HAP-1 (cell line): ENCODE measurements around the gene RPS6KB2.
"Not testable (repeated sequence)": the region's sequence is repeated elsewhere in the genome, so short reads cannot be mapped to it uniquely, and the experiment has no call there.

ENCODE experiments used
- DNase-seq, 2 experiments: peaks; one replicate each; pipeline ENCODE4 v3.0.0-alpha.2; 2016 to 2020; ENCODE audit warnings: low spot score in 2 of 2
- H3K27me3 ChIP-seq: fragments of 250-450 bp; sonication (Bioruptor Pico); 2 replicates; pipeline ENCODE4 v1.5.1; 2020; ENCODE audit warnings: low read depth, mild to moderate bottlenecking, moderate library complexity
- H3K36me3 ChIP-seq: fragments of 250-450 bp; sonication (Bioruptor Pico); replicated peaks from 2 replicates; pipeline ENCODE4 v1.5.1; 2020; ENCODE audit warnings: mild to moderate bottlenecking
- H3K4me1 ChIP-seq: fragments of 250-450 bp; sonication (Bioruptor Pico); 2 replicates; pipeline ENCODE4 v1.5.1; 2020; ENCODE audit warnings: mild to moderate bottlenecking
- H3K4me3 ChIP-seq: fragments of 250-450 bp; sonication (Bioruptor Pico); 2 replicates; pipeline ENCODE4 v1.5.1; 2020; ENCODE audit warnings: mild to moderate bottlenecking, moderate library complexity
- H3K9me3 ChIP-seq: fragments of 250-450 bp; sonication (Bioruptor Pico); 2 replicates; pipeline ENCODE4 v1.5.1; 2020; ENCODE audit warnings: mild to moderate bottlenecking, moderate library complexity
- in situ Hi-C: fragments of 300-500 bp; cut with MboI; formaldehyde crosslinking; loops from 3 replicates; pipeline ENCODE4 v1.14.3; 2020; ENCODE audit warnings: low sequenced_read_pairs, inconsistent platforms, mixed read lengths

Gene RPS6KB2

GRCh38 chr11:67464411-67465188, 36.3 kb downstream of the RPS6KB2 start:
- Histone ChIP-seq H3K9me3 (no peaks in the 10 kb centered on the region), H3K27me3 (no peaks in the 10 kb centered on the region), H3K4me3 (peak overlapping the region; percentile 66), H3K4me1 (peaks cover 9% of the 10 kb centered on the region), H3K36me3 (no peaks in the 10 kb centered on the region)
- in situ Hi-C loops: no loop called here
- DNase-seq: peak; percentile 81 to 96

GRCh38 chr11:67465189-67465510, 36.9 kb downstream of the RPS6KB2 start:
- no peak for DNase-seq

GRCh38 chr11:67465530-67465929, 37.2 kb downstream of the RPS6KB2 start:
- H3K36me3 ChIP-seq, DNase-seq, H3K27me3 ChIP-seq, H3K9me3 ChIP-seq, in situ Hi-C loops: not testable (repeated sequence)
- peak overlapping the region; percentile 66 for H3K4me3 ChIP-seq
- H3K4me1 ChIP-seq: peaks cover 10% of the 10 kb centered on the region

More at GRCh38 chr11:67465189-67465510, 36.9 kb downstream of the RPS6KB2 start:
- H3K4me3 ChIP-seq: peak overlapping the region; percentile 66
- in situ Hi-C loops: no loop called here
- no peaks in the 10 kb centered on the region for H3K9me3 ChIP-seq
- no peaks in the 10 kb centered on the region for H3K36me3 ChIP-seq
- no peaks in the 10 kb centered on the region for H3K27me3 ChIP-seq
- peaks cover 10% of the 10 kb centered on the region for H3K4me1 ChIP-seq

GRCh38 chr11:67466367-67466766, 38.1 kb downstream of the RPS6KB2 start:
- H3K36me3 ChIP-seq: no peaks in the 10 kb centered on the region
- no peaks in the 10 kb centered on the region for H3K9me3 ChIP-seq
- no peak for DNase-seq
- H3K4me3 ChIP-seq: no peak overlapping the region
- in situ Hi-C loops: no loop called here
- no peaks in the 10 kb centered on the region for H3K27me3 ChIP-seq
- H3K4me1 ChIP-seq: peaks cover 10% of the 10 kb centered on the region

- no peak overlapping the region for H3K4me3 ChIP-seq
- in situ Hi-C loops: no loop called here
- H3K9me3 ChIP-seq: no peaks in the 10 kb centered on the region
- no peak for DNase-seq
- no peaks in the 10 kb centered on the region for H3K27me3 ChIP-seq
- H3K4me1 ChIP-seq: peaks cover 10% of the 10 kb centered on the region
- no peaks in the 10 kb centered on the region for H3K36me3 ChIP-seq
These were observed 38.9 kb downstream of the RPS6KB2 start for GRCh38 chr11:67466962-67467771.

- Histone ChIP-seq H3K4me3 (peak overlapping the region; percentile 80), H3K4me1 (peaks cover 10% of the 10 kb centered on the region), H3K9me3 (no peaks in the 10 kb centered on the region), H3K36me3 (no peaks in the 10 kb centered on the region), H3K27me3 (no peaks in the 10 kb centered on the region)
- in situ Hi-C loops: no loop called here
- DNase-seq: no peak
These were observed 39.8 kb downstream of the RPS6KB2 start for GRCh38 chr11:67468056-67468455.

- Histone ChIP-seq H3K4me3 (peak overlapping the region; percentile 80), H3K36me3 (no peaks in the 10 kb centered on the region), H3K9me3 (no peaks in the 10 kb centered on the region), H3K27me3 (no peaks in the 10 kb centered on the region), H3K4me1 (peaks cover 10% of the 10 kb centered on the region)
- DNase-seq: no peak
- in situ Hi-C loops: no loop called here
These were observed 40.1 kb downstream of the RPS6KB2 start for GRCh38 chr11:67468456-67468758.

GRCh38 chr11:67468759-67469507, 40.6 kb downstream of the RPS6KB2 start, which contains the start of gene TMEM134:
TSS of gene TMEM134 (minus strand) at chr11:67469251. CDS start at chr11:67469192, 59 bp downstream.
- Histone ChIP-seq H3K36me3 (no peaks in the 10 kb centered on the region), H3K27me3 (no peaks in the 10 kb centered on the region), H3K4me1 (peaks cover 10% of the 10 kb centered on the region), H3K9me3 (no peaks in the 10 kb centered on the region), H3K4me3 (peak within 1 kb of the TSS; percentile 80)
- in situ Hi-C loops: no loop called here
- peak; percentile 71 to 94 for DNase-seq

GRCh38 chr11:67469508-67469811, 41.2 kb downstream of the RPS6KB2 start:
- peak overlapping the region; percentile 80 for H3K4me3 ChIP-seq
- peaks cover 5% of the 10 kb centered on the region for H3K4me1 ChIP-seq
- no peaks in the 10 kb centered on the region for H3K9me3 ChIP-seq
- in situ Hi-C loops: no loop called here
- no peak for DNase-seq
- no peaks in the 10 kb centered on the region for H3K27me3 ChIP-seq
- H3K36me3 ChIP-seq: no peaks in the 10 kb centered on the region

GRCh38 chr11:67470337-67471002, 42.2 kb downstream of the RPS6KB2 start:
- no peaks in the 10 kb centered on the region for H3K27me3 ChIP-seq
- H3K36me3 ChIP-seq: no peaks in the 10 kb centered on the region
- no peak overlapping the region for H3K4me3 ChIP-seq
- H3K4me1 ChIP-seq: peaks cover 5% of the 10 kb centered on the region
- in situ Hi-C loops: no loop called here
- DNase-seq: no peak
- H3K9me3 ChIP-seq: no peaks in the 10 kb centered on the region

GRCh38 chr11:67472882-67473281, 44.6 kb downstream of the RPS6KB2 start:
- DNase-seq: no peak
- Histone ChIP-seq H3K9me3 (no peaks in the 10 kb centered on the region; the same call in 1 of the 2 replicates), H3K36me3 (no peaks in the 10 kb centered on the region), H3K27me3 (no peaks in the 10 kb centered on the region), H3K4me3 (no peak overlapping the region), H3K4me1 (peaks cover 5% of the 10 kb centered on the region)
- in situ Hi-C loops: no loop called here

- DNase-seq, H3K36me3 ChIP-seq, H3K4me1 ChIP-seq, in situ Hi-C loops, H3K9me3 ChIP-seq, H3K27me3 ChIP-seq, H3K4me3 ChIP-seq: not testable (repeated sequence)
These were observed 48.4 kb downstream of the RPS6KB2 start for GRCh38 chr11:67476692-67477091.

GRCh38 chr11:67477344-67478050, 49.2 kb downstream of the RPS6KB2 start:
- H3K9me3 ChIP-seq, H3K4me1 ChIP-seq, H3K36me3 ChIP-seq, H3K4me3 ChIP-seq, H3K27me3 ChIP-seq, in situ Hi-C loops, DNase-seq: not testable (repeated sequence)
